HG03520 (cell line): ENCODE measurements around the gene CAD.

Experiments used
- ATAC-seq: cut with Tn5 transposase; IDR thresholded peaks from one replicate; pipeline ENCODE4 v1.9.1; 2021; ENCODE audit warnings: mild to moderate bottlenecking, moderate library complexity; ENCODE audit not compliant: unreplicated experiment

Gene CAD

DNA sequence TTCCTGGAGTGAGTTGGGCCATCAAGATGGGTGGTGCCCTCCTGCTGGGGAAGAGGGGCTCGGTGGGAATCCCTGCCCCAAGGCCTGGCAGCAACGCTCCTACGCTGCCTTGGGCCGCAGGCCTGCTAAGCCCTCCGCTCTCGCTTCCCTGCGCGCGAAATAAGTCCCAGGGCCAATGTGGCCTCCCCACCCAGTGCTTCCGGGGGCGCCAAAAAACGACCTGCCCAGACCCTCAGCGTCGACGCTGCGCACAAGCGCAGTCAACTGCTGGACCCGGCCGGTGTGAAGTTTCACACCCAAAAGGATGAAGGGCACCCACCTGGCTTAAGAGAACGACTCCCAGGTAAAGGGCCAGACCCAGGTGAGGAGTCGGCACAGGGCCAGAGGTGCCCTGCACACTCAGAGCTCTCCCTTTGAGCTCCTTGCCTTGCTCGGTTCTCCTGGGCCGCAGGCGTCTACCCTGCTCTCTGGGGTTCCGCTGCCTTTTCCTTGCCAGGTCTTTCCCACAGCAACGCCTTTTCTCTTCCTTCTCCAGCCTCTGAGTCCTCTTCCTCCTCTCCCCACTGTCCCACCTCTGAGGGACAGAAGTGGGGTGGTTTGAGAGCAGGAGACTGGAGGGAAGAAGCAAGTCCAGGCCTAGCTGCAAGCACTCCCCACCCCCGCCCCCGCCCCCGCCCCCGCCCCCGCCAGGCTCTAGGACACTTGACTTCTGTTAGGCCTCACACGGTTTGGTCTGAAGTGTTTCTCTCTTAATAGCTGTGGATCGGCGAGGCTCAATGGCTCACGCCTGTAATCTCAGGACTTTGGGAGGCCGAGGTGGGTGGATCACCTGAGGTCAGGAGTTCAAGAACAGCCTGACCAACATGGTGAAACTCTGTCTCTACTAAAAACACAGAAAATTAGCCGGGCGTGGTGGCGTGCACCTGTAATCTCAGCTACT lies 58.3 kb downstream of the CAD start, which contains the start of gene DNAJC5G:
Gene DNAJC5G, plus strand, starts transcription at position 223 of the 940 bp plus-strand sequence. CDS start 1,296 bp downstream, outside the sequence.
- ATAC-seq = no peak

DNA sequence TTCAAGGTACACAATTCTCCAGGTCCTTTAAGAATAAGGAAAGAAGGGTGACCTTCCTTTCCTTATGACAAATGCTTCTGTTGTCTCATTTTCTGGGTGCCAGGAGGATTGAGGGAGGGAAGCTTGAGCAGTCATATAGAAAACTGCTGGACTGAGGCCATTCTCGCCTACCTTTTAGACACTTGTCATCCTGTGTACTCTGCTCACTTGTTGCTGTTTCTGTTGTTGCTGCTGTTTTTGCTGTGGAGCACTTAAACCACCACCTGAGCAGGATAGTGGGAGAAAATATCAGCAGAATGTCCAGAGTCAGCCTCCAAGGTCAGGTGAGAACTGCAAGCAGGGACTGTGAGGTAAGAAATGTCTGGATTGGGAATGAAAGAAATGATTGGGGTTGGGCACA lies 60.8 kb downstream of the CAD start:
- no peak for ATAC-seq

DNA sequence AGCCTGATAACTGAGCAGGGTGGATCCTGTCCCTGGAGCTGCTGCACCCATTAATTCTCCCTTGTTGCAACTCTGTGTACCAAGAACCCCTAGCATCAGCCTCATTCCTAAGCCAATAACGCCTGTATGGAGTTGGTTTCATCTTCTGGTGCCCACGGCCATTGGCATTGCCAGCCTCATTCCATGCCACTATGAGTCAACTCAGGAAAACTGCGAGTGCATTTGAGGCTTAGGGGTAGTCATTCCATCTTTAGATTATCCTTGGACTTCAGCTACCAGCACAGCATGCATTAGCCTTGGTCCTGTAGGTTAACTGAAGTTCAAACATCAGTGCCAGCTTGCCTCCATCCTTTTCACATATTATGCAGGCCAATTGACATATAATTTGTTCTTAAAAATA lies 63.7 kb downstream of the CAD start:
- ATAC-seq = no peak

DNA sequence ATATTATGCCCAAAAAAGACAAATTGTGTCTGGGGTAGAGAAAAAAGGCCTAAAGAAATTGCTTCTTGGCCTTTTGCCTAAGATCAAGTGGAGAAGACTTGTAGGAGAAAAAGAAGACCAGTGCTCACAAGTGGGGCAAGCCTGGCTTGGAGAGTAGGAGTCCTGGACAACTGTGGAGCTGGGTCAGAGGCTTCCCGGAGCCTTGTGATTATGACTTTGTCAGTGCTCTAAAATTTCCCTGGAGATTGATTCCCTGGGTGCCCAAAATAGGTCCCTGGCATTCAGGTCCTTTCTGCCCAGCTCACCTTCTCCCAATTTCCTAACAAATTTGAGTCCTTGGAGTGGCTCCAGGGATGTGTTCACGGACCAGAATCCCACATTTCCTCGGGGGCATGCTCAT lies 64.3 kb downstream of the CAD start:
- no peak for ATAC-seq

DNA sequence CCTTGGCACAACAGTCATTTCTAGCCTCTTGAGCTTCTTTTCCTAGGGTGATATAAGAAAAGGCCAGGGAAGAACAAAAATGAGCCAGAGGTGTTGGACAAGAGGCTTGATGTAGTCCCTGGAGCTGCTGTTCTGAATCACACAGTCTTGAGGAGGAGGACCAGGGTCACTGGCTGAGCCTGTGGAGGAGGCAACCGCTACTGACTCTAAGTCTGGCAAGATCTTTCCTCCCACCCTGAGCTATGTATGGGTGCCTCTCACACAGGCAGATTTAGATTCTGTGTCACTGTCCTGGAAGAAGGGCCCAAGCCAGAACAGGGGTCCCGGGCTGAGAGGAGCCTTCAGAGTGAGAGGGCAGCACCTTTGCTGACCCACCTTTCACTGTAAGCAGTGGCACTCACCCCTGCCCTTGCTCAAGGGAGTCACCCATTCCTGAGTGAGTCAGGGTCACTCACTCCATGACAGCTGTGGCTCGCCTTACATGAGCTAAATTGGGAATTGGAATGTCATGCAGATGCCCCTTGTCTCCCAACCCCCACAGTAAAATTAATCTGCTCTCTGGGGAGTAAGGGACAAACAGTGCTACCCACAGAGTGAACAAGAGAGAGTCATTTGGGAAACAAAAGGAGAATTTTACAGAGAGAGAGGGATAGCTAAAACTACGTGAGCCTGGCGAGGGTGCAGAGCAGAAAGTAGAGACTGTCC lies 64.8 kb downstream of the CAD start, which contains the start of gene TRIM54:
Gene TRIM54, plus strand, starts transcription at position 575 of the 705 bp plus-strand sequence. CDS start 303 bp downstream, outside the sequence.
- no peak for ATAC-seq

DNA sequence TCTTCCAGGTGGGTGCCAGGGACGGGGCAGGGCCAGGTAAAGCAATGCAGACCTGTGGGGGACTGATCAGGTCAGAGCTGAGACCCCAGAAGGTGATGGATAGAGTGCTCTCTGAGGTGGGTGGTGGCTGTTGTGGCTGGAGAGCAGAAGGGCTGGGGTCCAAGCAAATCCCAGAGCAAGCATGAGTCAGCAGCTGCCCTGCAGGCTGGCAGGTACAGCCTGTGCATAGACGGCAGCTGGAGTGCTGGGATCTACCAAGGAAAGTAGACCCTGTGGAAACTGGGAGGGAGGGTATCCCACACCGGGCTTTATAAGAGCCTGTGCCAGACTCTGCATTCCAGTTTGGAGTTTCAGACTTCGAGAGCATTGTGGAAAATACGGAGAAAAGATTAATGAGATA lies 65.7 kb downstream of the CAD start:
- ATAC-seq = no peak

DNA sequence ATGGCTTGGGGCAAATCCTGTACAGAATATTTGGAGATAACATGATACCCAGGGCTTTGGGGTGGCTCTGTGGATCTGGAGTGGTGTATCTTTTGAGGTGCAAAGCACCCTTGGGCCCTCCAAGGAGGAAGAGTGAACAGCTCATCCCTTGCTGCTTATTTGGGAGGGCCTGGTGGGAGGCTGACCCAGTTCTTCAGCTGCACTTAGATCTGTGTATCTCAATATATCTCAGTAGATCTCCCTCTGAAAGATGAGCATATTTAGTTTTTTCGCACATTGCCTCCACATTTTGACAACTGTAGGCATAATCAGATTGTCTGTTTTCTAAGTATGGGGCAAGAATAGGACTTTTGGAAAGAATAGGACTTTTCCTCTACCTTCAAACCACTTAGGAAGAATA lies 67.8 kb downstream of the CAD start:
- no peak for ATAC-seq

DNA sequence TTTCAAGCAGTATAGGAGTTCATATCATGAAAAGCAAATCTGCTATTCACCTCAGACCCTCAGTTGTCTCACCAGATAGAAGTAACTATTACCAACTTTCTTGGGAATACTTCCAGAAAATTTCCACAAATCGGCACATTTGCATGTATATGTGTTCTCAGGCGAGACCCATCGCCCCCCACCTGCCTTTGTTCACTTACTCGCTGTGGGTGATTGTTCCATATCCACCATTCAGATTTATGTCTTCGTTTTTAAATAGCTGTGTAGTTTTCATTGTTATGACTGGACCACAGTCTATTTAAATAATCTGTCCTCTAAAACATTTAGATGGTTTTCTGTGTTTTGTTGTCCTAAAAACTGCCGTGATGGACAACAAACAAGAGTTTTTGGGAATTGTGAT lies 68.3 kb downstream of the CAD start:
- no peak for ATAC-seq

DNA sequence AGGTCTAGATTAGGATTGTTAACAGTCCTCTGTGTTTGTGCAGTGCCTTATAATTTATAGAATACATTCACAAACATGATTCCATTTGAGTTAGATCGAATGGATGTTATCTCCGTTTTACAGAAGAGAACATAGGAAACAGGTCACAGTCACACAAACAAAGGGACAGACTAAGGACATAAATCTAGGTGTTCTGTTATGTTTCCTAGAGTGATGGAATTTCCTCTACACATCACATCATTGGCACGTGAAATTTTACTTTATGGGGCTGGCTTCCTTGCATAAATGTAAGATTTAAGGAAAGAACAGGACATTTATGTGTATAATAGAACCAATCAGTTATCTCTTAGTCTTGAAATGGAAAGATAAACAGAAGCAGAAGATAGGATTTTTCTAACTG lies 71.4 kb downstream of the CAD start:
- no peak for ATAC-seq

DNA sequence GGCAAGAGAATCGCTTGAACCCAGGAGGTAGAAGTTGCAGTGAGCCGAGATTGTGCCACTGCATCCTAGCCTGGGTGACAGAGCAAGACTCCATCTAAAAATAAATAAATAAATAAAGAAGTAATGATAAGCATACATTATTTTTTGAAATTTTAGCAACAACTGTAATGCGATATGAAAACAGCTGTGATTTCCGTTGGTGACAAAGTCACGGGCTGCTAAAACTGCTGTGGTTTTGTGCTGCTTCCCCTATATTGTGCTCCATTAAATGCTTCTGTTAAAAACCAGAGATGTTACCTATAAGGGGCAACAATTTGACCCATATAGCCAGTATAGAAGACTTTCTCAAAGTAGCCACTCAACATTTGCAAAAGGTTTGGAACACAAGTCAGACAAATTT lies 73.4 kb downstream of the CAD start:
- no peak for ATAC-seq

DNA sequence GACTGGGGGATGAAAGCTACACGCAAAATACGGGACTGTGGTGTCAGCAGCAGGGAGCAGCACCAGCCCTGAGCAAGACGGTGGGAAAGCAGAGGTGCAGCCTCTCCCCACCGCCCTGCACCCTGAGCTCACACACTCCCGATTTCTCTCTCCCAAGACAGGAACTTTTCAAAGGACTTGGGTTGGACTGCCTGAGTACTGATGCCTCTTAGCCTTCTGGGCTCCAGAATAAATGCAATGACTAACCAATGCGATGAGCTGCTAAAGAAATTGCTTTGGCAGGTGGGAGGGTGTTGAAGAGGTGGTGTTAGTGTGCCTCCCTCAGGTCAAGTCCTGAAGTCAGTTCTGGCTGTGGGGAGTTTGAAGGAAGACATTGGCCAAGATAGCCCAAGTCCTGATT lies 74.7 kb downstream of the CAD start:
- no peak for ATAC-seq
